Measurements from ENCODE around the gene IGFBP3. TPM values are rescaled to one million over a fixed set of nuclear protein-coding genes. Genes with fewer than 3 reads are reported as not detected.

IGFBP3 gene
- total RNA-seq, 1 experiment from 2014 or later, result 4.1 TPM

- Histone ChIP-seq H3K4me3 (replicated peaks in 1 of 2; ENCODE audit: low read depth in 1 of 2, low read length in 2 of 2) (no peak overlapping the region), H2AFZ (ENCODE audit: low read depth, low read length, poor library complexity, severe bottlenecking) (no peak overlapping the region), H3K9me2 (ENCODE audit: insufficient read depth) (no peaks in the 10 kb centered on the region), H3K79me2 (ENCODE audit: insufficient read depth, low read length) (no peaks in the 10 kb centered on the region), H3K36me3 (ENCODE audit: control insufficient read depth in 1 of 2, insufficient read depth in 2 of 2, low read length in 2 of 2) (no peaks in the 10 kb centered on the region), H3K4me2 (ENCODE audit: low read length) (no peak overlapping the region), H3K4me1 (ENCODE audit: control insufficient read depth in 1 of 2, insufficient read depth in 2 of 2, low read length in 2 of 2) (no peaks in the 10 kb centered on the region), H3K9me3 (ENCODE audit: control insufficient read depth in 1 of 2, insufficient read depth in 1 of 2, low read depth in 1 of 2, low read length in 2 of 2) (no peaks in the 10 kb centered on the region), H3K27me3 (ENCODE audit: insufficient read depth, low read length) (no peaks in the 10 kb centered on the region), H4K20me1 (ENCODE audit: insufficient read depth) (no peaks in the 10 kb centered on the region), H3K9ac (ENCODE audit: low read length) (no peak overlapping the region), H3K27ac (ENCODE audit: low read depth, low read length) (no peak overlapping the region)
- ATAC-seq, result no peak
- no peak for DNase-seq (ENCODE audit: low read depth, low spot score)
- intact Hi-C loops (cut with micrococcal nuclease), result no loop called here
- TF ChIP-seq EZH2phosphoT487 (IDR thresholded peaks at IDR 0.05; ENCODE audit: borderline replicate concordance) (no peak), ZNF274 (IDR thresholded peaks at IDR 0.05; ENCODE audit: low read depth, low read length) (no peak), POLR2AphosphoS5 (IDR thresholded peaks at IDR 0.05; ENCODE audit: low read depth, low read length) (no peak), CEBPB (IDR thresholded peaks at IDR 0.05; ENCODE audit: low read depth) (no peak), RAD21 (IDR thresholded peaks at IDR 0.05; ENCODE audit: low read depth) (no peak), TCF7L2 (IDR thresholded peaks at IDR 0.05; ENCODE audit: borderline replicate concordance, extremely low read depth, insufficient read depth, insufficient read length) (no peak), FOSL1 (IDR thresholded peaks at IDR 0.05; ENCODE audit: low read depth) (no peak), CTCF (IDR thresholded peaks at IDR 0.05 in 2 of 3, conservative IDR thresholded peaks at IDR 0.05 in 1 of 3; ENCODE audit: borderline replicate concordance in 1 of 3, insufficient read depth in 1 of 3, low read depth in 2 of 3, low read length in 2 of 3) (no peak), POLR2A (IDR thresholded peaks at IDR 0.05; ENCODE audit: borderline replicate concordance, extremely low read depth, insufficient read depth, insufficient read length) (no peak), JUND (IDR thresholded peaks at IDR 0.05) (no peak)
- ChIA-PET RAD21 (ENCODE audit: low non-redundant PET in 1 of 2, low total read pairs in 2 of 2, uncharacterized antibody in 2 of 2, unreplicated experiment in 2 of 2) (no interaction called here), CTCF (interaction anchor here (0.9 kb wide), 1 partner anchor 8 kb away, joined by 3 read pairs; no protein-coding TSS in a partner anchor), POLR2A (no interaction called here)
- BruUV-seq (replicated peaks), result no TSS peak
These were observed 10.2 kb downstream of the IGFBP3 start for GRCh38 chr7:45910855-45911254.

All from HCT116 (cell line).